Liver (tissue), 9 donors: ENCODE data around the gene SGK1. TPM values are rescaled to one million over a fixed set of nuclear protein-coding genes. Genes with fewer than 3 reads are reported as not detected.
A peak's percentile ranks its signal among the peaks of the same experiment; 100 is the strongest.

Experiments
- DNase-seq: peaks from one replicate; pipeline ENCODE4 v3.0.0-alpha.2; 2017; ENCODE audit warnings: low spot score
- H3K27ac ChIP-seq, 2 donors: one replicate each; pipeline ENCODE4 v1.7.0; 2013; ENCODE audit warnings: inconsistent platforms in 2 of 2, low read length in 2 of 2, control low read depth in 1 of 2, low read depth in 1 of 2, mild to moderate bottlenecking in 1 of 2
- H3K27me3 ChIP-seq, 4 donors: one replicate each; pipeline versions ENCODE4 v1.6.1 to v1.7.0; 2013; ENCODE audit warnings: low read length in 3 of 4, inconsistent platforms in 1 of 4, mild to moderate bottlenecking in 1 of 4, moderate library complexity in 1 of 4; ENCODE audit not compliant: control insufficient read depth in 4 of 4, insufficient read depth in 4 of 4
- H3K36me3 ChIP-seq, 4 donors: one replicate each; pipeline versions ENCODE4 v1.6.1 to v1.7.0; 2013; ENCODE audit warnings: low read length in 3 of 4, mild to moderate bottlenecking in 3 of 4, low read depth in 1 of 4, moderate library complexity in 1 of 4; ENCODE audit not compliant: control insufficient read depth in 4 of 4, insufficient read depth in 3 of 4
- H3K4me1 ChIP-seq, 4 donors: one replicate each; pipeline versions ENCODE4 v1.6.1 to v1.7.0; 2013; ENCODE audit warnings: low read length in 3 of 4, mild to moderate bottlenecking in 3 of 4, moderate library complexity in 1 of 4; ENCODE audit not compliant: control insufficient read depth in 4 of 4, insufficient read depth in 4 of 4
- H3K4me3 ChIP-seq, 3 donors: one replicate each; pipeline versions ENCODE4 v1.6.1 to v1.7.0; 2013; ENCODE audit warnings: low read length in 3 of 3, control low read depth in 1 of 3, low read depth in 1 of 3, mild to moderate bottlenecking in 1 of 3
- H3K9ac ChIP-seq, 2 donors: one replicate each; pipeline ENCODE4 v1.7.0; 2013; ENCODE audit warnings: low read length in 2 of 2, mild to moderate bottlenecking in 2 of 2, moderate library complexity in 2 of 2, control low read depth in 1 of 2, low read depth in 1 of 2
- H3K9me3 ChIP-seq, 4 donors: one replicate each; pipeline versions ENCODE4 v1.6.1 to v1.7.0; 2013; ENCODE audit warnings: low read length in 3 of 4; ENCODE audit not compliant: control insufficient read depth in 4 of 4
- EGR1 ChIP-seq, 2 donors: IDR thresholded peaks; 2 replicates each; pipeline ENCODE4 v1.6.1; 2016 to 2018; ENCODE audit warnings: antibody characterized with exemption in 2 of 2, low read depth in 2 of 2
- FOXA2 ChIP-seq: IDR thresholded peaks from 2 replicates; pipeline ENCODE4 v1.6.1; 2016; ENCODE audit warnings: antibody characterized with exemption
- HNF4A ChIP-seq, 2 donors: conservative IDR thresholded peaks; 2 replicates each; pipeline ENCODE4 v1.6.1; 2016; ENCODE audit warnings: antibody characterized with exemption in 2 of 2, mild to moderate bottlenecking in 2 of 2
- HNF4G ChIP-seq: IDR thresholded peaks from 2 replicates; pipeline ENCODE4 v1.6.1; 2016; ENCODE audit warnings: antibody characterized with exemption
- JUND ChIP-seq, 2 donors: IDR thresholded peaks; 2 replicates each; pipeline ENCODE4 v1.6.1; 2016; ENCODE audit warnings: antibody characterized with exemption in 2 of 2
- MAX ChIP-seq: IDR thresholded peaks from 2 replicates; pipeline ENCODE4 v1.6.1; 2016; ENCODE audit warnings: antibody characterized with exemption
- NR2F2 ChIP-seq: IDR thresholded peaks from 2 replicates; pipeline ENCODE4 v1.6.1; 2016; ENCODE audit warnings: antibody characterized with exemption
- RAD21 ChIP-seq, 2 donors: IDR thresholded peaks; 2 replicates each; pipeline ENCODE4 v1.6.1; 2016; ENCODE audit warnings: antibody characterized with exemption in 2 of 2, mild to moderate bottlenecking in 2 of 2
- REST ChIP-seq: IDR thresholded peaks from 2 replicates; pipeline ENCODE4 v1.6.1; 2016; ENCODE audit warnings: antibody characterized with exemption, mild to moderate bottlenecking
- RXRA ChIP-seq, 2 donors: IDR thresholded peaks; 2 replicates each; pipeline ENCODE4 v1.6.1; 2017 to 2018; ENCODE audit warnings: antibody characterized with exemption in 2 of 2, mild to moderate bottlenecking in 1 of 2
- SP1 ChIP-seq: IDR thresholded peaks from 2 replicates; pipeline ENCODE4 v1.6.1; 2018; ENCODE audit warnings: antibody characterized with exemption, mild to moderate bottlenecking
- YY1 ChIP-seq: IDR thresholded peaks from 2 replicates; pipeline ENCODE4 v1.6.1; 2016; ENCODE audit warnings: antibody characterized with exemption, mild to moderate bottlenecking
- ZBTB33 ChIP-seq: IDR thresholded peaks from 2 replicates; pipeline ENCODE4 v1.6.1; 2016; ENCODE audit warnings: antibody characterized with exemption
- whole genome bisulfite sequencing: extraction: QIAGEN DNeasy Blood & Tissue Kit; methylation state at CpG from one replicate; pipeline ENCODE4 v1.1.7; 2013; 5-methylcytosine and 5-hydroxymethylcytosine counted together
- polyA plus RNA-seq, 2 donors: library from polyadenylated mRNA; stranded (reverse) in 1 of 2; unstranded in 1 of 2; fragments of 200-250 nt in 1 of 2; fragments of >200 nt in 1 of 2; fragmentation: Nextera tagmentation in 1 of 2; extraction: Ambion mirVana in 1 of 2; gene quantifications; one replicate each; pipeline versions ENCODE4 v1.2.1 to v1.2.3, GENCODE V29; 2013 to 2015
- total RNA-seq, 2 donors: library from RNA; depleted of rRNA; stranded (reverse); fragments of >200 nt; gene quantifications; one replicate each; pipeline ENCODE4 v1.2.3, GENCODE V29; 2014
- donor health status: healthy.
- donor health status: healthy.
- donor health status: healthy.
- donor health status: healthy.
- donor health status: healthy.

Gene SGK1
- total and polyA plus RNA-seq, 4 donors: 28.0 to 113 (median 35.4) TPM

- DNase-seq: no peak
- 36% methylated on average over 2 of the region's 2 CpGs for WGBS
- Histone ChIP-seq H3K9ac (no peak overlapping the region), H3K4me1 (peaks cover 3 to 11% (median 7%) of the 10 kb centered on the region in 4 donors), H3K27ac (no peak overlapping the region), H3K36me3 (no peaks in the 10 kb centered on the region), H3K9me3 (no peaks in the 10 kb centered on the region), H3K4me3 (no peak overlapping the region), H3K27me3 (no peaks in the 10 kb centered on the region)
- no peak for TF ChIP-seq YY1
- no peak for TF ChIP-seq FOXA2
- TF ChIP-seq HNF4G: no peak
- no peak for TF ChIP-seq ZBTB33
- no peak for TF ChIP-seq NR2F2
- TF ChIP-seq HNF4A (conservative IDR thresholded peaks at IDR 0.05): peak in 1 of 2 donors; percentile 30
- peak in 1 of 2 donors; percentile 7 for TF ChIP-seq JUND (IDR thresholded peaks at IDR 0.05)
- TF ChIP-seq RXRA (IDR thresholded peaks at IDR 0.05): peak in 1 of 2 donors; percentile 8
These were observed 94.0 kb downstream of the SGK1 start for GRCh38 chr6:134223796-134224420.

- Histone ChIP-seq H3K27ac (no peak overlapping the region), H3K9ac (no peak overlapping the region), H3K4me1 (peaks cover 3 to 11% (median 7%) of the 10 kb centered on the region in 4 donors), H3K4me3 (no peak overlapping the region), H3K27me3 (no peaks in the 10 kb centered on the region), H3K36me3 (no peaks in the 10 kb centered on the region), H3K9me3 (no peaks in the 10 kb centered on the region)
- no peak for DNase-seq
- WGBS: 94% methylated on average over 3 of the region's 3 CpGs
- TF ChIP-seq EGR1 (IDR thresholded peaks at IDR 0.05; ENCODE audit: low read depth in 2 of 2) (no peak), ZBTB33 (no peak), REST (no peak)
These were observed 96.7 kb downstream of the SGK1 start for GRCh38 chr6:134221250-134221649.

- Histone ChIP-seq H3K27me3 (no peaks in the 10 kb centered on the region), H3K4me1 (no peaks in the 10 kb centered on the region), H3K4me3 (no peak overlapping the region), H3K36me3 (no peaks in the 10 kb centered on the region), H3K27ac (no peak overlapping the region), H3K9me3 (no peaks in the 10 kb centered on the region), H3K9ac (no peak overlapping the region)
- DNase-seq: no peak
- TF ChIP-seq EGR1 (IDR thresholded peaks at IDR 0.05; ENCODE audit: low read depth in 2 of 2) (no peak), MAX (no peak), FOXA2 (no peak), YY1 (no peak), SP1 (no peak), RAD21 (IDR thresholded peaks at IDR 0.05) (no peak), ZBTB33 (no peak), HNF4G (no peak), HNF4A (conservative IDR thresholded peaks at IDR 0.05) (no peak), REST (no peak), NR2F2 (no peak)
These were observed 100.1 kb downstream of the SGK1 start for GRCh38 chr6:134217798-134218140.
